ENCODE results near the gene CNKSR3.

DNA sequence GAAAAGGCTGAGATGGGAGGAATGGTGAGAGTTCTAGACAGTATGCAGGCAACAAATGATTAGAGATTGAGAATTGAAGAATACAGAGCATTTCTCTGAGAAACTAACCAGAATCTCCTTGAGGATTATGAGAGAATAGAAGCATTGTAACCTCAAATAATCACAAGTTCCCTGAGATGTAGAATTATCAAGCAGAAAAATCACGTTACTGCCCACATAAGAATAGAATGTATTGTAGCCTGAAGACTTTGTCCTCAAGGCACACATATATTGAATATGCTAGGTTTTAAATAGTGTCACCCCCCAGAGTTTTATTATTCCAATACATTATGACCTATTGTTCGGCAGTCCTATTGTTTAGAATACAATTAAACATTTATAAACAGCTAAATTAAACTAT lies 57.2 kb downstream of the CNKSR3 start:
- TF ChIP-seq CTCF (IDR thresholded peaks at IDR 0.05) (no peak), POLR2AphosphoS5 (IDR thresholded peaks at IDR 0.05) (no peak)
